IPS-15b (cell line): ENCODE measurements around the gene CBY1.

ENCODE experiments used
- H3K27me3 ChIP-seq: one replicate; pipeline ENCODE4 v1.6.1; 2013; ENCODE audit warnings: low read length; ENCODE audit not compliant: control insufficient read depth, insufficient read depth
- H3K36me3 ChIP-seq: one replicate; pipeline ENCODE4 v1.6.1; 2013; ENCODE audit warnings: low read length; ENCODE audit not compliant: control insufficient read depth, insufficient read depth
- H3K4me1 ChIP-seq: one replicate; pipeline ENCODE4 v1.6.1; 2013; ENCODE audit warnings: mild to moderate bottlenecking, low read length; ENCODE audit not compliant: control insufficient read depth, insufficient read depth
- H3K4me3 ChIP-seq: one replicate; pipeline ENCODE4 v1.5.1; 2013; ENCODE audit warnings: low read depth, low read length
- H3K9ac ChIP-seq: one replicate; pipeline ENCODE4 v1.6.1; 2013; ENCODE audit warnings: low read depth, mild to moderate bottlenecking, low read length
- H3K9me3 ChIP-seq: one replicate; pipeline ENCODE4 v1.6.1; 2013; ENCODE audit warnings: mild to moderate bottlenecking, low read length; ENCODE audit not compliant: control insufficient read depth, insufficient read depth

The CBY1 gene

DNA sequence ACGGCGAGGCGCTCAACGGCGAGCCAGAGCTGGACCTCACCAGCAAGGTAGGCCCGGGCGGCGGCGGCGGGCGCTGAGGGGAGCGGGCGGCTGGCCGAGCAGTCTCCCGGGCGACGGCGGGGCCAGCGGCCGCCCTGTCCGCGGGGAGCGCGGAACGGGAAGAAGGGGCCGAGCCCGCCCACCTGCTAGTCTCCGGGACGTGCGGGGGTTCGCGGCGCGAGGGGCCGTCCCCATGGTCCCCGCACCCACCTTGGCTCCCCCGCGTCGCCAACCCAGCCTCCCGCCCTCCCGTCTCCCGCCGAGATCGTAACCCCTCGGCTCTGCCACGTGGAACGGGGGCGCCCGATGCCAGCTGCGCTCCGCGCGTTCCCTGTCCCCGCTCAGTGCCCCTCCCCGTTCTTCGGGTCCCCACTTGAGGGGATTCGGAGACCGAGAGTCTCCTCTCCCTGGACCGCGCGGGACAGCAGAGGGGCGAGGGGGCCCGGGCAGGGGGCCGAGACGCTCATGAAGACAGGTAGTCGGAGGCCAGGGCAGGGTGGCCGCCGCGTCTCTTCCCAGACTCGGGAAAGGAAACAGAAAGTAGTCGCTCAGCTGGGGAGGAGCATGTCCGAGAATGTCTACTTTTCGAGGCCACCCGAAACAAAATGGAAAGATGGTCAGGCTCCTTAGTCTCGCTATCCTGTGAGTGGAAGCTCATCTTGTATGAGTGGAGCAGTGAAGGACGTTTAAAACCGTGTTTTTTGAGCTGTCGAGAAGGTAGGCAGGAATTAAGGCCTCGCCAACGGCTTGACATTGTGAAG is 49.9 kb downstream of the CBY1 start:
- Histone ChIP-seq H3K27me3 (no peaks in the 10 kb centered on the region), H3K36me3 (no peaks in the 10 kb centered on the region), H3K4me1 (peaks cover 26% of the 10 kb centered on the region), H3K9me3 (no peaks in the 10 kb centered on the region), H3K9ac (peak overlapping the region; percentile 87), H3K4me3 (peak overlapping the region; percentile 82)

GRCh38 chr22:38706901-38707195 is 50.4 kb downstream of the CBY1 start:
- H3K27me3 ChIP-seq, result no peaks in the 10 kb centered on the region
- peak overlapping the region; percentile 82 for H3K4me3 ChIP-seq
- peaks cover 26% of the 10 kb centered on the region for H3K4me1 ChIP-seq
- no peaks in the 10 kb centered on the region for H3K9me3 ChIP-seq
- H3K36me3 ChIP-seq, result no peaks in the 10 kb centered on the region
- H3K9ac ChIP-seq, result peak overlapping the region; percentile 87

DNA sequence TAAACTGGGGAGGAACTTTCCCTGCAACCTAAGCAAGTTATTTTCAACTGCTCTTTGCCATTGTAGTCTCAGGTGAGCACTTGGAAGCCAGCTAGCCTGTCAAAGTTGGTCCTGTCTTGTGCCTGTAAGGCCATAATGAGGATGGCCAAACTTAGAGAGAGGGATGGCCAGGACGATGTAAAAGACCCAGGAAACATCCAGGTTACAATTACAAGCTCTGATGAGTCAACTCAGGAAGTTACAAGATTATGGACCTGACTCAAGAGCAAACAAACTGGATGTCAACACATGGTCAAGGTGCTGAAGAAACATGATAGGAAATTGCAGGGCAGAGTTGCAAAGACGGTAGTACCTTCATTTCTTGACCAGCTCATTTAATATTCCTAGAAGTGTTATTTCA is 50.9 kb downstream of the CBY1 start:
- H3K27me3 ChIP-seq, result no peaks in the 10 kb centered on the region
- H3K4me3 ChIP-seq, result peak overlapping the region; percentile 82
- H3K36me3 ChIP-seq, result peaks cover 2% of the 10 kb centered on the region
- no peaks in the 10 kb centered on the region for H3K9me3 ChIP-seq
- H3K4me1 ChIP-seq, result peaks cover 28% of the 10 kb centered on the region
- H3K9ac ChIP-seq, result no peak overlapping the region

GRCh38 chr22:38707984-38708383 is 51.5 kb downstream of the CBY1 start:
- Histone ChIP-seq H3K36me3 (peaks cover 2% of the 10 kb centered on the region), H3K9me3 (no peaks in the 10 kb centered on the region), H3K9ac (no peak overlapping the region), H3K27me3 (no peaks in the 10 kb centered on the region), H3K4me1 (peaks cover 30% of the 10 kb centered on the region), H3K4me3 (peak overlapping the region; percentile 82)

- Histone ChIP-seq H3K9ac (no peak overlapping the region), H3K9me3 (no peaks in the 10 kb centered on the region), H3K27me3 (no peaks in the 10 kb centered on the region), H3K36me3 (peaks cover 5% of the 10 kb centered on the region), H3K4me1 (peaks cover 29% of the 10 kb centered on the region), H3K4me3 (no peak overlapping the region)
These were observed 52.9 kb downstream of the CBY1 start for GRCh38 chr22:38709306-38709705.

DNA sequence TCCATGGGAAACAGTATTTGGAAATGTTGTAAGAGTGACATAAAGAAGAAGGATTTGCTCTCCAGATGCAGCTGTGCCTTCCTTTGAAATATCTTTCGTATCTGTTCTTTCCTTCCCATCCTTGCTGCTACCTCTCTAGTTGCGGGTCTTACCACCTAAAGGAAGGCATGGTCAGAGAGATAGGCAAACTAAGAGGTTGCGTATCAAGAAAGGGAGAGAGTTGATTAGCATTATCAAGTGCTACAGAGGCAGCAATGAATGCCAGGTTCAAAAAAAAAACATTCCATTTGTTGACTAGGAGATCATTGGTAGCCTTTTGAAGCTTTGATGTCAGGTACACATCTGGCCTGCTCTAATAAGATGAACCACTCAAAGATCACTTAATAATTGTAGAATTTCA is 53.9 kb downstream of the CBY1 start:
- H3K36me3 ChIP-seq, result peaks cover 8% of the 10 kb centered on the region
- H3K4me1 ChIP-seq, result peaks cover 23% of the 10 kb centered on the region
- no peaks in the 10 kb centered on the region for H3K9me3 ChIP-seq
- H3K27me3 ChIP-seq, result no peaks in the 10 kb centered on the region
- no peak overlapping the region for H3K4me3 ChIP-seq
- no peak overlapping the region for H3K9ac ChIP-seq

DNA sequence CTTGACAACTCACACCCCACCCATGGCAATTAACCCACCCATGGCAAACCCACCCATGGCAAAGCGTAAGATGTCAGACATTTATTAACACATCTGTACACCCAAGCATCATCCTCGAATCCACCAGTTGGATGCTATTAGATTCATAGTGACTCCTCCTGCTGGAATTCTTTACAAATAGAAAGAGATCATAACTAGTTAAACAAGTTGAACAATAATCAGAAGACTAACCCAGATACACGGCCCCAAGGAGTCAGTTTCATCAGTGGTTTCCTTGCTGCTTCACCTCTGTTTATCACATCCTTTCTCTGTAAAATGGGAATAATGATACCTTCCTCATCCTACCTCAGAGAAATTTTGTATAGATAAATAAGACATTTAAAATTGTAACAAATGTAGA is 54.4 kb downstream of the CBY1 start:
- no peak overlapping the region for H3K4me3 ChIP-seq
- H3K36me3 ChIP-seq, result peaks cover 13% of the 10 kb centered on the region
- H3K9ac ChIP-seq, result no peak overlapping the region
- H3K27me3 ChIP-seq, result no peaks in the 10 kb centered on the region
- no peaks in the 10 kb centered on the region for H3K9me3 ChIP-seq
- H3K4me1 ChIP-seq, result peaks cover 23% of the 10 kb centered on the region

- Histone ChIP-seq H3K9ac (no peak overlapping the region), H3K4me1 (peaks cover 17% of the 10 kb centered on the region), H3K27me3 (no peaks in the 10 kb centered on the region), H3K36me3 (peaks cover 31% of the 10 kb centered on the region), H3K4me3 (no peak overlapping the region), H3K9me3 (no peaks in the 10 kb centered on the region)
These were observed 56.2 kb downstream of the CBY1 start for GRCh38 chr22:38712486-38713207.

DNA sequence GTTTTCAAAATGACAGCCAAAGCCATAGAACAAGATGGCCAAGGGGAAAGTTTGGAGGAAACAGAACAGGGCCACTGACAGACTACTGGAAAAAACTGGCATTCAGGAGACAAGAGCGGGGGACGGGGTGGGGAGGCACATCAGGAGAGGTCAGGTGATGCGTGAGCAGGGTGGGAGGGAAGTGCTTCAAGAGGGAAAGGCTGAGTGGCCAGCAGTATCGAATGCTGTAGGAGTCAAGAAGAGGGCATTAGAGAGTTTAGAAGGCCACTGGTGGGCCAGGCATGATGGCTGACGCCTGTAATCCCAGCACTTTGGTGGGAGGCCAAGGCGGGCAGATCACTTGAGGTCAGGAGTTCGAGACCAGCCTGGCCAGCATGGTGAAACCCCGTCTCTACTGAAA is 57.5 kb downstream of the CBY1 start:
- H3K27me3 ChIP-seq, result no peaks in the 10 kb centered on the region
- H3K4me1 ChIP-seq, result peaks cover 13% of the 10 kb centered on the region
- H3K4me3 ChIP-seq, result no peak overlapping the region
- no peak overlapping the region for H3K9ac ChIP-seq
- peaks cover 34% of the 10 kb centered on the region for H3K36me3 ChIP-seq
- H3K9me3 ChIP-seq, result no peaks in the 10 kb centered on the region

GRCh38 chr22:38715176-38715764 is 58.8 kb downstream of the CBY1 start:
- peaks cover 34% of the 10 kb centered on the region for H3K36me3 ChIP-seq
- no peaks in the 10 kb centered on the region for H3K9me3 ChIP-seq
- H3K9ac ChIP-seq, result no peak overlapping the region
- H3K4me3 ChIP-seq, result no peak overlapping the region
- H3K27me3 ChIP-seq, result no peaks in the 10 kb centered on the region
- peaks cover 10% of the 10 kb centered on the region for H3K4me1 ChIP-seq

- peaks cover 10% of the 10 kb centered on the region for H3K4me1 ChIP-seq
- no peaks in the 10 kb centered on the region for H3K9me3 ChIP-seq
- no peak overlapping the region for H3K9ac ChIP-seq
- no peak overlapping the region for H3K4me3 ChIP-seq
- H3K36me3 ChIP-seq, result peaks cover 39% of the 10 kb centered on the region
- no peaks in the 10 kb centered on the region for H3K27me3 ChIP-seq
These were observed 59.4 kb downstream of the CBY1 start for GRCh38 chr22:38715852-38716251.

DNA sequence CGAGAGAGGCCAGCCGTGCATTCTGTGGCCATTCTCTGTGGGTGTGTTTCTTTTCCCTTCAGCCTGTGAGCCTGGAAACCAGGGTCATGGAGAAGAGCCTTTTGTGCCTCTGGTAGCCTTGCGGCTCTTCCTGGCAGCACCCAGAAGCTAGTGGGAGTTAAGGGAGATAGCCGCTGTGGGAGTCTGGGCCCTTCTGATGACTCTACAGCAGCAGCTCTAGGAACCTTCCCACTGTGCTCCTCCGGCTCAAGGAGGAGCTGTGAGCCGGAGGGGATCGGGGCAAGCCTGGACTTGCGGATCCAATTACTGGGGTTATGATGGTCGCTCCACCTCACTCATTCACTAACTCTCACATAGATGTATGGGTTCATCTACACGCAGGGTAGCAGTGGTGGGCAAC is 59.8 kb downstream of the CBY1 start:
- Histone ChIP-seq H3K4me3 (no peak overlapping the region), H3K4me1 (peaks cover 10% of the 10 kb centered on the region), H3K9ac (no peak overlapping the region), H3K36me3 (peaks cover 39% of the 10 kb centered on the region), H3K27me3 (no peaks in the 10 kb centered on the region), H3K9me3 (no peaks in the 10 kb centered on the region)
